Cardiac muscle cell (in vitro differentiated cells and primary cell): ENCODE measurements around the gene ATP8A2. TPM values are rescaled to one million over a fixed set of nuclear protein-coding genes. Genes with fewer than 3 reads are reported as not detected.

Source experiments
- DNase-seq, 2 donors: peaks; one replicate each; pipeline versions ENCODE4 v3.0.0 to v3.0.0-alpha.2; 2010 to 2017; ENCODE audit warnings: low read depth in 1 of 2, low spot score in 1 of 2
- H3K27ac ChIP-seq: fragments of 200-600 bp; sonication (generic); 2 replicates; pipeline ENCODE4 v1.5.1; 2016
- H3K27me3 ChIP-seq: fragments of 200-600 bp; sonication (generic); 2 replicates; pipeline ENCODE4 v1.6.0; 2016; ENCODE audit warnings: control low read depth
- H3K36me3 ChIP-seq: fragments of 200-600 bp; sonication (generic); 2 replicates; pipeline ENCODE4 v1.5.1; 2016; ENCODE audit warnings: control low read depth
- H3K4me1 ChIP-seq: fragments of 200-600 bp; sonication (generic); 2 replicates; pipeline ENCODE4 v1.8.1; 2017; ENCODE audit warnings: low read depth, mild to moderate bottlenecking, mixed run types
- H3K4me3 ChIP-seq: fragments of 200-600 bp; sonication (generic); 2 replicates; pipeline ENCODE4 v1.5.1; 2016; ENCODE audit warnings: mild to moderate bottlenecking
- H3K9me3 ChIP-seq: fragments of 200-600 bp; sonication (generic); 2 replicates; pipeline ENCODE4 v1.5.1; 2017; ENCODE audit warnings: low read depth, mild to moderate bottlenecking, control low read depth
- CTCF ChIP-seq: IDR thresholded peaks from 2 replicates; pipeline ENCODE4 v1.5.1; 2012; ENCODE audit warnings: low read depth, mild to moderate bottlenecking, low read length
- polyA plus RNA-seq: library from polyadenylated mRNA; unstranded; fragments of >200 nt; fragmentation: Nextera tagmentation; extraction: Ambion mirVana; gene quantifications from 2 replicates; pipeline ENCODE4 v1.2.1, GENCODE V29; 2016
- total RNA-seq: library from RNA; depleted of rRNA; stranded (reverse); fragments of >200 nt; gene quantifications from 2 replicates; pipeline ENCODE4 v1.2.3, GENCODE V29; 2016

ATP8A2 gene
- total and polyA plus RNA-seq, 2 experiments from 2014 or later = 0.86 to 0.89 TPM

DNA sequence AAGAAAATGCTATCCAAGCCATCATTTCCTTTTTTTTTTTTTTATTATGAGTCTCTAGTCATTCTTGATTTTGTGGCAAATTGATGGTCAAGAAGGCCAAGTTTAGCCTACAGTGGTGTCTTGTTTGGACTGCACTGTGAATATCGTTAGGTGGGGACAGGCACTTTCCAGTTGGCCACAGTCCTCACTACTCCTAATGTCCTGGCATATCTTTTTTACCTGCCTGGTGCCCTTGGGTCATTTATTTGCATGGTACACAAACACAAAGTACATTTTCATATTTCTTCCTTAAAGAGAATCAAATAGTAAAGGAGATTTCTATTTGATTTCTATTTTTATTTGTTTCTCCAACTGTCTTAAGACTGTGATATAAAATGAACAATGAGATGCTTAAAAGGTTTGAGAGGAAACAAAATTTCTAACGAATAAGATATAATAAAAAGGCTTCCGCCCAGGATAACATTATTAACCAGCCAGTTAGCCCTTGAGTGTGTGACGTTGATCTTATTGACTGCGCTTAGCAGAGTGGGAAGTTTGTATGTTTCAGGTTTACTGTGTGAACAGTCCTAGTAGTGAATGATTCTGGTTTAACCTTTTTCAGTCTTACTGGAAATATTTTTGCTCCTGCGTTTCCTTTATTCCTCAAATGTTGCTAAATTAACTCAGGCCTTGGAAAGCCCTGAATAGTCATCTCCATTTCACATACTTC is 312.0 kb downstream of the ATP8A2 start:
- Histone ChIP-seq H3K4me3 (no peak overlapping the region), H3K36me3 (no peaks in the 10 kb centered on the region), H3K27me3 (no peaks in the 10 kb centered on the region), H3K9me3 (no peaks in the 10 kb centered on the region), H3K4me1 (peaks cover 10% of the 10 kb centered on the region), H3K27ac (no peak overlapping the region)
- no peak for DNase-seq
- TF ChIP-seq CTCF = no peak

DNA sequence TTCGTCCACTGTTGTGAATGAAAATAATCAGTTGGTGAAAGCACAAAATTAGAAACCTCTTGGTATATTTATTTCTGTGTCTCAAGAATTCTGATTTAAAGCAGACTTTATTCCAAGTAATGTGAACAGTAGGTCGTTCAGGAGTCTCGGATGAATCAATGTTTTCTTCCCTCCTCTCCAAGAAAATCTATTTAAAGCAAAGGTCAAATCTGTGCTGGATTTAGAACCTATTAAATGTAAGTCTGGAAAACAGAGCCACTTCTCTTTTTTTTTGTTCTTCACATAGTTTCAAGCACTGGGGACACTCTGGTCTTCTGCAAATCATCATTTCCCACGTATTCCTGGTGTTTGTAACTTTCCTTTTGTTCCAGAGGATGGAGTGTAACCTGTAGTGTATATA is 312.7 kb downstream of the ATP8A2 start:
- H3K36me3 ChIP-seq = no peaks in the 10 kb centered on the region
- no peak for TF ChIP-seq CTCF
- H3K27ac ChIP-seq = no peak overlapping the region
- DNase-seq = no peak
- H3K4me3 ChIP-seq = no peak overlapping the region
- H3K27me3 ChIP-seq = no peaks in the 10 kb centered on the region
- H3K4me1 ChIP-seq = peaks cover 10% of the 10 kb centered on the region
- no peaks in the 10 kb centered on the region for H3K9me3 ChIP-seq

- H3K27me3 ChIP-seq = no peaks in the 10 kb centered on the region
- TF ChIP-seq CTCF = no peak
- H3K27ac ChIP-seq = no peak overlapping the region
- no peaks in the 10 kb centered on the region for H3K9me3 ChIP-seq
- no peak overlapping the region for H3K4me3 ChIP-seq
- H3K4me1 ChIP-seq = peaks cover 10% of the 10 kb centered on the region
- no peaks in the 10 kb centered on the region for H3K36me3 ChIP-seq
- no peak for DNase-seq
These were observed 315.2 kb downstream of the ATP8A2 start for GRCh38 chr13:25686831-25687470.

DNA sequence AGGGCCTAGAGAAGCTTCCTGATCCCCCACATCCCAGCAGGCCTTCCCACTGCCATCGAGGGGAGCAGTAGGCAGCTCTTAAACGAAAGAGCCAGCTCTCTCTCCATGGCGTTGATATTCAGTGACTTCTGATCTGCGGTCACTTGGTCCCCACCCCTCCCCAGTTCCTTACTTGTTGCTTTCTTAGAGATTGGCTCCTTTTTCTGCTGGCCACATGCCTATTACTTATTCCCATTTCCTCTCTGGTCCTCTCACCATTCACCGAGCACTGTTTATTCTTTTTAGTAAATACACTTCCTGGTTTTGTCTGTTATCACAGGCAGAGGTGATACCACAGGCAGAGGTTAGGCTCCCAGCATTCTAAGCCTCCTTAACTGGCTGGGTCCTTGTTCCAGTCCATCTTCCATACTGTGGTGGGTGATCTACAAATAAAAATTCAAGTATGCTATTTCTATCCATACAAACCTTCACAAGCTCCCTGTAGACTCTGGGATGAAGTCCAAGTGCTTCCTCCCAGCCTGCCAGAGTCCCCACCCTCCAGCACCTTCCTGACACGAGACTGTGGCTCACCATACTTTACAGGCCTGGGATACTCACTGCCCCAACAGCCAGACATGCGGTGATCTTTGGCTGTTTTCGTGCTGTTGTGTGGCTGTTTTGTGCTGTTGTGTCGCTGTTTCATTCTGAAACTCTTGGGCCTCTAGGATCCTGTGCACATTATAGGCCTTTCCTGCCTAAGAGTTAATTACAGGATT is 315.9 kb downstream of the ATP8A2 start:
- no peak overlapping the region for H3K4me3 ChIP-seq
- no peak for TF ChIP-seq CTCF
- peaks cover 10% of the 10 kb centered on the region for H3K4me1 ChIP-seq
- H3K27me3 ChIP-seq = no peaks in the 10 kb centered on the region
- H3K9me3 ChIP-seq = no peaks in the 10 kb centered on the region
- no peaks in the 10 kb centered on the region for H3K36me3 ChIP-seq
- no peak overlapping the region for H3K27ac ChIP-seq
- DNase-seq = peak in 1 of 2 donors; percentile 23

DNA sequence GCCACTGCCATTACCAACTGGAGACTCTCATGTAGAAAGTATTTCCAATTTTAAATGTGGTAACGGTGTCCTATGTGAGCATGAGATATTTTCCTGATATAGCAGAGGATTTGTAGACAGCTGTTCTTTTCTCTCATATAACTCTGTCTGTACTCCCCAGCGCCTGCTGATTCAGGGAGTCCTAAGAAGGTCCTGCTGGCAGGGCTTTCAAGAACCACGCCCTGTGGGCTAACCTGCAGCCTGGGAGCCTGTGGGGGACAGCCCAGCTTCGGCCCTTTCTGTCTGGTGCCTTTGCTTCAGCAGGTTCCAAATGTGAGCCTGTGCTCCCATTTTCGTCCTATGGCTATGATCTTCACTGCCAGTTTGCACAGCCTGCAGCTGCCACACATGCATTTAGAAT is 316.8 kb downstream of the ATP8A2 start:
- Histone ChIP-seq H3K4me1 (peaks cover 10% of the 10 kb centered on the region), H3K9me3 (no peaks in the 10 kb centered on the region), H3K4me3 (no peak overlapping the region), H3K27ac (no peak overlapping the region), H3K27me3 (no peaks in the 10 kb centered on the region), H3K36me3 (no peaks in the 10 kb centered on the region)
- no peak for TF ChIP-seq CTCF
- DNase-seq = no peak
